HepG2 (cell line): ENCODE results near the gene ME2. TPM values are rescaled to one million over a fixed set of nuclear protein-coding genes. Genes with fewer than 3 reads are reported as not detected.

ENCODE experiments used
- ATAC-seq: fragments of 200-7000 bp; cut with Tn5 transposase; 3 replicates; pipeline ENCODE4 v1.9.1; 2020; ENCODE audit warnings: mild to moderate bottlenecking, moderate library complexity
- BruUV-seq: library from RNA; stranded (reverse); fragments of 400-500 nt; replicated peaks from 2 replicates; lab custom pipeline; 2021; lab: Mats Ljungman, UMichigan
- CTCF ChIA-PET: fragments of 300-600 bp; formaldehyde crosslinking; extraction: SDS; loops from one replicate; lab custom pipeline; 2021; ENCODE audit warnings: low total read pairs, inconsistent platforms, low intra/inter-chr PET ratio; lab: Yijun Ruan, JAX
- POLR2A ChIA-PET: fragments of 350-600 bp; sonication (Branson Sonifier 250); formaldehyde crosslinking; loops from one replicate; lab custom pipeline; 2020; ENCODE audit warnings: antibody characterized with exemption, inconsistent platforms; lab: Yijun Ruan, JAX
- DNase-seq: peaks from one replicate; pipeline ENCODE4 v3.0.0-alpha.2; 2015; ENCODE audit warnings: low spot score
- FAIRE-seq: peaks from 3 replicates; lab custom pipeline; 2011; peaks lifted over from hg19 to GRCh38; lab: Jason Lieb, UNC
- H2AFZ ChIP-seq: one replicate; pipeline ENCODE4 v1.6.1; 2011; ENCODE audit warnings: low read length, inconsistent platforms
- H3K27ac ChIP-seq: fragments of 300-600 bp; 3 replicates; pipeline ENCODE4 v1.8.0; 2011; ENCODE audit warnings: mixed run types, mild to moderate bottlenecking, mixed read lengths, low read length, inconsistent platforms; ENCODE audit not compliant: insufficient read depth; ENCODE audit errors: extremely low read length
- H3K27me3 ChIP-seq, 2 experiments: fragments of 200-600 bp in 1 of 2; 2 replicates in 1 of 2; 3 replicates in 1 of 2; pipeline versions ENCODE4 v1.6.0 to v1.8.0; 2011; ENCODE audit warnings: low read length in 2 of 2, mild to moderate bottlenecking in 2 of 2, moderate library complexity in 2 of 2, inconsistent platforms in 1 of 2; ENCODE audit not compliant: insufficient read depth in 2 of 2, control insufficient read depth in 1 of 2
- H3K36me3 ChIP-seq, 2 experiments: fragments of 200-600 bp in 1 of 2; replicated peaks in 1 of 2; 2 replicates in 1 of 2; 3 replicates in 1 of 2; pipeline versions ENCODE4 v1.5.1 to v1.8.0; 2011; ENCODE audit warnings: low read length in 2 of 2, inconsistent platforms in 1 of 2; ENCODE audit not compliant: insufficient read depth in 2 of 2, control insufficient read depth in 1 of 2
- H3K4me1 ChIP-seq: 2 replicates; pipeline ENCODE4 v1.5.1; 2012; ENCODE audit warnings: low read length, inconsistent platforms; ENCODE audit not compliant: insufficient read depth
- H3K4me2 ChIP-seq: 2 replicates; pipeline ENCODE4 v1.6.0; 2011; ENCODE audit warnings: low read depth, low read length, inconsistent platforms
- H3K4me3 ChIP-seq, 3 experiments: fragments of 200-600 bp in 1 of 3; sonication (generic), shearing (Covaris generic) in 1 of 3; replicated peaks in 1 of 3; 2 replicates each; pipeline ENCODE4 v1.5.1; 2011 to 2016; ENCODE audit warnings: low read length in 3 of 3, inconsistent platforms in 2 of 3, low read depth in 2 of 3, mild to moderate bottlenecking in 2 of 3, control low read depth in 1 of 3, mixed read lengths in 1 of 3; ENCODE audit not compliant: insufficient read depth in 1 of 3
- H3K79me2 ChIP-seq: one replicate; pipeline ENCODE4 v1.6.1; 2011; ENCODE audit warnings: low read length, inconsistent platforms; ENCODE audit not compliant: insufficient read depth
- H3K9ac ChIP-seq: 2 replicates; pipeline ENCODE4 v1.6.0; 2011; ENCODE audit warnings: mild to moderate bottlenecking, low read depth, low read length, inconsistent platforms; ENCODE audit not compliant: insufficient read depth
- H3K9me3 ChIP-seq: 2 replicates; pipeline ENCODE4 v1.5.1; 2012; ENCODE audit warnings: mild to moderate bottlenecking, low read length
- H4K20me1 ChIP-seq: 2 replicates; pipeline ENCODE4 v1.6.0; 2011; ENCODE audit warnings: inconsistent platforms, mild to moderate bottlenecking, low read length, moderate library complexity; ENCODE audit not compliant: insufficient read depth
- CAMTA2 ChIP-seq: sonication (generic); formaldehyde crosslinking; IDR thresholded peaks from 2 replicates; pipeline ENCODE4 v1.4.0; 2020; ENCODE audit warnings: mild to moderate bottlenecking, missing genetic modification reagents, borderline replicate concordance
- FLYWCH1 ChIP-seq: sonication (generic); formaldehyde crosslinking; IDR thresholded peaks from 2 replicates; pipeline ENCODE4 v1.8.1; 2023; ENCODE audit warnings: mild to moderate bottlenecking, missing genetic modification reagents
- MTF1 ChIP-seq: sonication (generic); formaldehyde crosslinking; IDR thresholded peaks from 2 replicates; pipeline ENCODE4 v1.5.0; 2020; ENCODE audit warnings: missing genetic modification reagents
- SKIL ChIP-seq: sonication (generic); formaldehyde crosslinking; IDR thresholded peaks from 2 replicates; pipeline ENCODE4 v1.8.0; 2022; ENCODE audit warnings: missing genetic modification reagents, mild to moderate bottlenecking, moderate library complexity, borderline replicate concordance
- SOX13 ChIP-seq, 3 experiments: fragments of 450-650 bp in 1 of 3; sonication (generic) in 1 of 3; formaldehyde crosslinking in 1 of 3; IDR thresholded peaks in 2 of 3; conservative IDR thresholded peaks in 1 of 3; 2 replicates each; pipeline versions ENCODE4 v1.5.0 to v1.6.1; 2016 to 2020; ENCODE audit warnings: antibody characterized with exemption in 1 of 3, mild to moderate bottlenecking in 1 of 3, missing compliant biosample characterization in 1 of 3, missing genetic modification reagents in 1 of 3, moderate library complexity in 1 of 3
- ZNF510 ChIP-seq: sonication (generic); formaldehyde crosslinking; IDR thresholded peaks from 2 replicates; pipeline ENCODE4 v1.4.0; 2020; ENCODE audit warnings: low read depth, mild to moderate bottlenecking, missing genetic modification reagents
- ZNF547 ChIP-seq: sonication (generic); formaldehyde crosslinking; IDR thresholded peaks from 2 replicates; pipeline ENCODE4 v1.5.1; 2020; ENCODE audit warnings: mild to moderate bottlenecking, missing genetic modification reagents
- ZNF839 ChIP-seq: sonication (generic); formaldehyde crosslinking; IDR thresholded peaks from 2 replicates; pipeline ENCODE4 v1.4.0; 2020; ENCODE audit warnings: missing genetic modification reagents, mild to moderate bottlenecking, borderline replicate concordance
- WGBS: methylation state at CpG from one replicate; pipeline ENCODE4 v1.1.6; 2017; ENCODE audit warnings: low lambda C conversion rate; 5-methylcytosine and 5-hydroxymethylcytosine counted together
- in situ Hi-C: cut with HindIII; loops from 2 replicates; pipeline ENCODE4 v1.10.0; 2017; ENCODE audit warnings: low pct_unique_long_range_greater_than_20kb; ENCODE audit not compliant: extremely low pct_ligation_motif_present
- intact Hi-C: fragments of 100-400 bp; cut with micrococcal nuclease; formaldehyde crosslinking; loops from one replicate; pipeline ENCODE4 v1.10.0; 2022; ENCODE audit not compliant: unreplicated experiment
- polyA plus RNA-seq, 8 experiments: library from polyadenylated mRNA; depleted of rRNA in 3 of 8; stranded (reverse) in 7 of 8; unstranded in 1 of 8; fragments of >200 nt; fragmentation: Illumina TruSeq in 4 of 8; extraction: Trizol in 4 of 8; gene quantifications; 2 replicates each; pipeline versions ENCODE4 v1.2.1 to v1.2.3, GENCODE V29; 2011 to 2016; ENCODE audit warnings: low read depth in 4 of 8, missing spikeins in 1 of 8, mixed read lengths in 1 of 8; ENCODE audit not compliant: insufficient read depth in 1 of 8
- total RNA-seq, 5 experiments: library from RNA; depleted of rRNA; stranded (reverse); fragments of >200 nt; fragmentation: Illumina TruSeq; extraction: Trizol; gene quantifications; 2 replicates each; pipeline ENCODE4 v1.2.3, GENCODE V29; 2016; ENCODE audit warnings: low read depth in 1 of 5
- TF ChIP-seq, protein P1 (sequence below): sonication (generic); formaldehyde crosslinking; IDR thresholded peaks from 2 replicates; pipeline ENCODE4 v1.5.0; 2020; ENCODE audit warnings: mild to moderate bottlenecking, missing genetic modification reagents

Gene ME2
- total and polyA plus RNA-seq, 2 of the 13 experiments (the other 11 are each of a cell fraction or from before 2014, with no cell fraction given) = 17.3 to 20.6 TPM

DNA sequence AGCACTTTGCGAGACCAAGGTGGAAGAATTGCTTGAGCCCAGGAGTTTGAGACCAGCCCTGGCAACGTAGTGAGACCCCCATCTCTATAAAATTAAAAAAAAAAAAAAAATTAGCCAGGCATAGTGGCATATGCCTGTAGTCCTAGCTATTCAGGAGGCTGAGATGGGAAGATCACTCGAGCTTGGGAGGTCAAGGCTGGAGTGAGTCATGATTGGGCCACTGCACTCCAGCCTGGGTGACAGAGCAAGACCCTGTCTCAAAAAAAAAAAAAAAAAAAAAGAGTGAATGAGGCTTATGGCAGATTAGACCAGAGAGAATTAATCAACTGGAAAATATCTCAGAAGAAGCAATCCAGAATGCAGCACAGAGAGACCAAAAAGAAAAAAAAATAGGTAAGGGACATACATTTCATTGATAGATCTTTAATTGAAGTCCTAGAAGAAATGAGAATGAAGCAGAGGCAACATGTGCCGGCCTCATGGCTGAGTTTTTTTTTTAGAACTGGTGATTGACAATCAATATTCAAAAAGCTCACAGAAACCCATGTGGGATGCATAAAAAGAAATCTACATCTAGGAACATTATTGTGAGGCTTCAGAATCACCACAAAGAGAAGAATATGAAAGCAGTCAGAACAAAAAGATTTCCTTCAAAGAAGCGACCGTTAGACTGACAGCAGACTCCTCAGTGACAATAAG is 56.7 kb downstream of the ME2 start:
- Histone ChIP-seq H3K79me2 (no peaks in the 10 kb centered on the region), H4K20me1 (no peaks in the 10 kb centered on the region), H3K36me3 (peaks cover 1 to 4% of the 10 kb centered on the region in 2 experiments; a peak in 1 of 5 replicates), H3K4me2 (no peak overlapping the region), H3K27ac (no peak overlapping the region), H3K27me3 (no peaks in the 10 kb centered on the region), H2AFZ (no peak overlapping the region), H3K4me3 (no peak overlapping the region), H3K4me1 (no peaks in the 10 kb centered on the region), H3K9ac (no peak overlapping the region), H3K9me3 (no peaks in the 10 kb centered on the region)
- BruUV-seq = no TSS peak
- WGBS = 95% methylated on average over 6 of the region's 6 CpGs
- DNase-seq (no peak), ATAC-seq (no peak), FAIRE-seq (no peak)
- TF ChIP-seq MTF1 (CRISPR knock-in tag) = no peak
- TF ChIP-seq ZNF839 = no peak
- no peak for TF ChIP-seq ZNF510 (CRISPR knock-in tag)
- TF ChIP-seq CAMTA2 (CRISPR knock-in tag) = no peak
- TF ChIP-seq SOX13 (IDR thresholded peaks at IDR 0.05) = no peak
- no peak for TF ChIP-seq SOX13 (CRISPR knock-in tag; conservative IDR thresholded peaks at IDR 0.05 in 1 of 2, IDR thresholded peaks at IDR 0.05 in 1 of 2)
- TF ChIP-seq FLYWCH1 (CRISPR knock-in tag) = no peak
- CTCF ChIA-PET = no interaction called here
- intact Hi-C loops = no loop called here
- in situ Hi-C loops = no loop called here
- POLR2A ChIA-PET = no interaction called here

DNA sequence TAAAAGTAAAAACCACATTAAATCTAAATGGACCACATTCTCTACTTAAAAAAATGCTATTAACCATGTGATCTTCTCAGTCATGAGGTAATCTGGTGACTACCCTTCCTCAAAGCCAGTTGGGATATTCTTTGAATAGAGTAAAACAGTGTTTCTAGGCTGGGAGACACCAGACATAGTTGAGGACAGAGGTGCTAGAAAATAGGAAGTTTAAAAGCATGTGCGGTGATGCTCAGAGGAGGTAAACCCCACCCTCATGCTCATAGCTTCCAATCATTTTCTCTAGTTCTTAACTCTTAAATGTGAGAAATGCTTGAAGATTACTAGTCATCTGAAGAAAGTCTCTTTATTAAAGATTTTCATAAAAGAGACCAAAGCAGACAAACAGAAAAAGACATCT is 58.3 kb downstream of the ME2 start:
- FAIRE-seq (no peak), ATAC-seq (no peak), DNase-seq (no peak)
- BruUV-seq = no TSS peak
- ChIA-PET POLR2A (no interaction called here), CTCF (no interaction called here)
- peaks cover 1 to 4% of the 10 kb centered on the region in 2 experiments; a peak in 1 of 5 replicates for H3K36me3 ChIP-seq
- no peak overlapping the region for H3K9ac ChIP-seq
- no peaks in the 10 kb centered on the region for H4K20me1 ChIP-seq
- no peaks in the 10 kb centered on the region for H3K4me1 ChIP-seq
- WGBS = 100% methylated on average over 1 of the region's 1 CpG
- no peaks in the 10 kb centered on the region for H3K79me2 ChIP-seq
- in situ Hi-C loops (no loop called here), intact Hi-C loops (no loop called here)
- no peak overlapping the region for H2AFZ ChIP-seq
- H3K27me3 ChIP-seq = no peaks in the 10 kb centered on the region
- no peak overlapping the region for H3K27ac ChIP-seq
- no peak overlapping the region for H3K4me2 ChIP-seq
- no peaks in the 10 kb centered on the region for H3K9me3 ChIP-seq
- TF ChIP-seq SKIL (CRISPR knock-in tag) (no peak), ZNF547 (CRISPR knock-in tag) (no peak)
- TF ChIP-seq, protein P1, sequence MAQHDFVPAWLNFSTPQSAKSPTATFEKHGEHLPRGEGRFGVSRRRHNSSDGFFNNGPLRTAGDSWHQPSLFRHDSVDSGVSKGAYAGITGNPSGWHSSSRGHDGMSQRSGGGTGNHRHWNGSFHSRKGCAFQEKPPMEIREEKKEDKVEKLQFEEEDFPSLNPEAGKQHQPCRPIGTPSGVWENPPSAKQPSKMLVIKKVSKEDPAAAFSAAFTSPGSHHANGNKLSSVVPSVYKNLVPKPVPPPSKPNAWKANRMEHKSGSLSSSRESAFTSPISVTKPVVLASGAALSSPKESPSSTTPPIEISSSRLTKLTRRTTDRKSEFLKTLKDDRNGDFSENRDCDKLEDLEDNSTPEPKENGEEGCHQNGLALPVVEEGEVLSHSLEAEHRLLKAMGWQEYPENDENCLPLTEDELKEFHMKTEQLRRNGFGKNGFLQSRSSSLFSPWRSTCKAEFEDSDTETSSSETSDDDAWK = no peak
- no peak overlapping the region for H3K4me3 ChIP-seq
